ENCODE measurements around the gene RNF121.

The RNF121 gene

GRCh38 chr11:71991494-71991893 lies 62.6 kb downstream of the RNF121 start:
- no peak for DNase-seq

- no peak for DNase-seq
Measured at GRCh38 chr11:71992136-71992730, 63.4 kb downstream of the RNF121 start.

- no peak for DNase-seq
Measured at GRCh38 chr11:71994786-71995185, 65.9 kb downstream of the RNF121 start.

GRCh38 chr11:71995726-71996291 lies 67.0 kb downstream of the RNF121 start:
- DNase-seq = no peak

GRCh38 chr11:71996517-71996916 lies 67.7 kb downstream of the RNF121 start:
- no peak for DNase-seq

GRCh38 chr11:71996946-71997345 lies 68.1 kb downstream of the RNF121 start:
- no peak for DNase-seq

GRCh38 chr11:71997594-71997993 lies 68.7 kb downstream of the RNF121 start:
- no peak for DNase-seq

- no peak for DNase-seq
Measured at GRCh38 chr11:71998061-71998460, 69.2 kb downstream of the RNF121 start.

GRCh38 chr11:71998649-71999310 lies 69.9 kb downstream of the RNF121 start, which contains the start of gene IL18BP:
Gene IL18BP (plus strand): TSS chr11:71998909. CDS start chr11:71999985, 1,076 bp downstream.
- DNase-seq = no peak

DNA sequence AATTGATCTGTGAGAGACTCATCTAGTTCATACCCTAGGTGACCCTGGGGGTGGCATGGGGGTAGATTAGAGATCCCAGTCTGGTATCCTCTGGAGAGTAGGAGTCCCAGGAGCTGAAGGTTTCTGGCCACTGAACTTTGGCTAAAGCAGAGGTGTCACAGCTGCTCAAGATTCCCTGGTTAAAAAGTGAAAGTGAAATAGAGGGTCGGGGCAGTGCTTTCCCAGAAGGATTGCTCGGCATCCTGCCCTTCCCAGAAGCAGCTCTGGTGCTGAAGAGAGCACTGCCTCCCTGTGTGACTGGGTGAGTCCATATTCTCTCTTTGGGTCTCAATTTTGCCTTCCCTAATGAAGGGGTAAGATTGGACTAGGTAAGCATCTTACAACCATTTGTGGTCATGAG lies 70.5 kb downstream of the RNF121 start:
- no peak for DNase-seq

- DNase-seq = no peak
Measured at GRCh38 chr11:71999798-72000197, 71.0 kb downstream of the RNF121 start.

- no peak for DNase-seq
Measured at GRCh38 chr11:72000202-72000867, 71.5 kb downstream of the RNF121 start.

GRCh38 chr11:72001285-72001684 lies 72.4 kb downstream of the RNF121 start:
- DNase-seq = no peak

DNA sequence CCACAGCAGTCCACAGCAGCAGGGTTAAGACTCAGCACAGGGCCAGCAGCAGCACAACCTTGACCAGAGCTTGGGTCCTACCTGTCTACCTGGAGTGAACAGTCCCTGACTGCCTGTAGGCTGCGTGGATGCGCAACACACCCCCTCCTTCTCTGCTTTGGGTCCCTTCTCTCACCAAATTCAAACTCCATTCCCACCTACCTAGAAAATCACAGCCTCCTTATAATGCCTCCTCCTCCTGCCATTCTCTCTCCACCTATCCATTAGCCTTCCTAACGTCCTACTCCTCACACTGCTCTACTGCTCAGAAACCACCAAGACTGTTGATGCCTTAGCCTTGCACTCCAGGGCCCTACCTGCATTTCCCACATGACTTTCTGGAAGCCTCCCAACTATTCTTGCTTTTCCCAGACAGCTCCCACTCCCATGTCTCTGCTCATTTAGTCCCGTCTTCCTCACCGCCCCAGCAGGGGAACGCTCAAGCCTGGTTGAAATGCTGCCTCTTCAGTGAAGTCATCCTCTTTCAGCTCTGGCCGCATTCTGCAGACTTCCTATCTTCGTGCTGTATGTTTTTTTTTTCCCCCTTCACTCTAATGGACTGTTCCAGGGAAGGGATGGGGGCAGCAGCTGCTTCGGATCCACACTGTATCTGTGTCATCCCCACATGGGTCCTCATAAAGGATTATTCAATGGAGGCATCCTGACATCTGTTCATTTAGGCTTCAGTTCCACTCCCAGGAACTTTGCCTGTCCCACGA lies 73.2 kb downstream of the RNF121 start:
- no peak for DNase-seq

- DNase-seq = no peak
Measured at GRCh38 chr11:72002841-72003775, 74.3 kb downstream of the RNF121 start.

DNA sequence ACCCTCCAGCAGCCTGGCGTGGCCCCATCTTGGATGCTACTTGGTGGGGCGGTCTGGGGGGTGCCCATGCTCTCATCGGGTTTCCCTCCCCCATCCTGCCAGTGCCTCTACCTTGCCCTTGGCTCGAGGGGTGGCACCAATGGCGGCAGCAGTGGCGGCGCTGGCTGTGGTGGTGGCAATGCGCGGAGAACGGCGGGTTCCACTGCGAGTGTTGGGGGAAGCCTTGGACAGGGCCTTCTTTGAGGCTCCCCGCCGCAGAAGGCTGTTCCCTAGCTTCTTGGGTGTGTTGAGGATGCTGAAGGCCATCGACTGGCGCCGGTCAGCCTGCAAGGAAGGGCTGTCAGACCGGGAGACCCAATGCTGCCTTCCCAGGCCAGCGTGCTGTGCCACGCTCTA lies 74.9 kb downstream of the RNF121 start:
- no peak for DNase-seq

- no peak for DNase-seq
Measured at GRCh38 chr11:72004515-72005346, 75.9 kb downstream of the RNF121 start.

GRCh38 chr11:72005347-72006260 lies 76.8 kb downstream of the RNF121 start:
- no peak for DNase-seq

DNA sequence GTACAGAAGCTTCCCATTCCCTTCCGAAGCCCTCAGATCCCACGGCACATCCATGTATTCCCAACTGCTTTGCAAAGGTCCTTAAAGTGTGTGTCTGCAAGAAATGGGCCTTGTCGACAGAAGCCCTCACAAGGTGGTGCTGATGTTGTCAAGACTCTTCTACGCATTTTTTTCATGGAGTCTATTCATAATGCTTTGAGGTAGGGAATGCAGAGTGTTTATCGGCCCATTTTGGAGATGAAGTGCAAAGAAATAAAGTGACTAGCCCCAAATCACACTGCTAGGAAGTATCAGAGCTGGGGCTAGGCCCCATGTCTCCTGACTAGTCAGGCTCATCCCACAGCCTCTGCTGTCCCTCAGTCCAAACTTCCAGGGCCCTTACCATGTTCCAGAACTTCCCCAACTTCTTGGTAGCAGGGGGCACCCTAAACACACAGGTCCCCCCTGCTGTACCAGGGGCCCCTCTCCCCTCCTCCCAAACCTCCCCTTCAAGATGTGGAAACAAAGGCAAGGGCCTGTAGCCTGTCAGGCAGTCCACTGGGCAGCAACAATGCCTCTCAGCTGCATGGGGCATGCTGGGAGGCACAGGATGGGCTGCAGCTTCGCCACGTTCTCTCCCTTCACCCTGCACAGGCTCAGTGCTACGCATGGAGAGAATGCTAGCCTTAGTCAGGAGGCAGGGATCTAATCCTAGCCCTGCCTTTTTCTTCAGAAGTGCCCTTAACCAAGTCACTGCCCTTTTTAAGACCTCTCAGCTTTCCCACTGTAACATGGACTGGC lies 77.7 kb downstream of the RNF121 start:
- DNase-seq = no peak
